OCI-LY3 (cell line): ENCODE measurements around the gene IDH1.

Source experiments
- H2AFZ ChIP-seq: fragments of 200-600, 300-600 bp; shearing (Covaris generic); 2 replicates; pipeline ENCODE4 v1.6.0; 2014; ENCODE audit warnings: antibody characterized with exemption, low read depth, low read length
- H3K27ac ChIP-seq: fragments of 200-600, 300-600 bp; sonication (generic); 2 replicates; pipeline ENCODE4 v1.5.1; 2014; ENCODE audit warnings: mild to moderate bottlenecking, low read length, moderate library complexity, mixed read lengths
- H3K27me3 ChIP-seq: fragments of 200-600, 300-600 bp; sonication (generic); 2 replicates; pipeline ENCODE4 v1.6.1; 2014; ENCODE audit warnings: low read depth, low read length, mixed read lengths
- H3K36me3 ChIP-seq: fragments of 200-600, 300-600 bp; sonication (generic); replicated peaks from 2 replicates; pipeline ENCODE3; 2014; ENCODE audit warnings: low read depth, low read length, mixed read lengths
- H3K4me1 ChIP-seq: fragments of 300-600, 200-600 bp; sonication (generic); 2 replicates; pipeline ENCODE4 v1.6.1; 2014; ENCODE audit warnings: low read length, mixed read lengths
- H3K4me2 ChIP-seq: fragments of 200-600, 300-600 bp; sonication (generic); 2 replicates; pipeline ENCODE4 v1.6.1; 2014; ENCODE audit warnings: low read length, mixed read lengths
- H3K4me3 ChIP-seq: fragments of 300-600, 200-600 bp; sonication (generic); 2 replicates; pipeline ENCODE4 v1.5.1; 2014; ENCODE audit warnings: antibody characterized with exemption, mild to moderate bottlenecking, low read length, moderate library complexity
- H3K79me2 ChIP-seq: fragments of 300-600, 200-600 bp; shearing (Covaris generic); 2 replicates; pipeline ENCODE4 v1.6.1; 2014; ENCODE audit warnings: mild to moderate bottlenecking, low read length, mixed read lengths
- H3K9ac ChIP-seq: fragments of 300-600, 200-600 bp; shearing (Covaris generic); 2 replicates; pipeline ENCODE4 v1.6.0; 2014; ENCODE audit warnings: mild to moderate bottlenecking, low read length, moderate library complexity
- H3K9me3 ChIP-seq: fragments of 200-600, 300-600 bp; shearing (Covaris generic); 2 replicates; pipeline ENCODE4 v1.6.1; 2014; ENCODE audit warnings: low read length, mixed read lengths; ENCODE audit not compliant: insufficient read depth
- H4K20me1 ChIP-seq: fragments of 200-600, 300-600 bp; sonication (generic); 2 replicates; pipeline ENCODE4 v1.6.1; 2016; ENCODE audit warnings: low read length, mixed read lengths; ENCODE audit not compliant: insufficient read depth
- CTCF ChIP-seq: fragments of 200-600, 300-600 bp; sonication (generic); IDR thresholded peaks from 2 replicates; pipeline ENCODE4 v1.5.1; 2014; ENCODE audit warnings: antibody characterized with exemption, low read length, low read depth
- EZH2phosphoT487 ChIP-seq: fragments of 200-600 bp; shearing (Covaris generic); IDR thresholded peaks from 2 replicates; pipeline ENCODE4 v1.6.1; 2018; ENCODE audit warnings: antibody characterized with exemption, mixed run types, low read depth

Gene IDH1

GRCh38 chr2:208195531-208195930 is 59.3 kb downstream of the IDH1 start:
- no peaks in the 10 kb centered on the region for H3K9me3 ChIP-seq
- H3K27ac ChIP-seq = no peak overlapping the region
- no peak overlapping the region for H3K9ac ChIP-seq
- no peak overlapping the region for H3K4me3 ChIP-seq
- H3K4me2 ChIP-seq = no peak overlapping the region
- no peaks in the 10 kb centered on the region for H3K27me3 ChIP-seq
- TF ChIP-seq CTCF (no peak), EZH2phosphoT487 (no peak)
- H3K4me1 ChIP-seq = no peaks in the 10 kb centered on the region
- no peaks in the 10 kb centered on the region for H4K20me1 ChIP-seq
- no peaks in the 10 kb centered on the region for H3K36me3 ChIP-seq
- no peaks in the 10 kb centered on the region for H3K79me2 ChIP-seq
- no peak overlapping the region for H2AFZ ChIP-seq

GRCh38 chr2:208192611-208193236 is 62.1 kb downstream of the IDH1 start:
- TF ChIP-seq EZH2phosphoT487 = no peak
- no peak for TF ChIP-seq CTCF
- no peak overlapping the region for H3K27ac ChIP-seq
- no peaks in the 10 kb centered on the region for H3K79me2 ChIP-seq
- H3K9ac ChIP-seq = no peak overlapping the region
- no peak overlapping the region for H3K4me3 ChIP-seq
- no peaks in the 10 kb centered on the region for H4K20me1 ChIP-seq
- no peak overlapping the region for H2AFZ ChIP-seq
- no peaks in the 10 kb centered on the region for H3K36me3 ChIP-seq
- no peaks in the 10 kb centered on the region for H3K27me3 ChIP-seq
- H3K9me3 ChIP-seq = no peaks in the 10 kb centered on the region
- no peaks in the 10 kb centered on the region for H3K4me1 ChIP-seq
- H3K4me2 ChIP-seq = no peak overlapping the region

- H3K9me3 ChIP-seq = no peaks in the 10 kb centered on the region
- H4K20me1 ChIP-seq = no peaks in the 10 kb centered on the region
- peaks cover 6% of the 10 kb centered on the region; the same call in 1 of the 2 replicates for H3K27me3 ChIP-seq
- no peaks in the 10 kb centered on the region for H3K79me2 ChIP-seq
- H3K4me1 ChIP-seq = no peaks in the 10 kb centered on the region
- H3K4me2 ChIP-seq = no peak within 1 kb of the TSS
- no peak within 1 kb of the TSS for H3K27ac ChIP-seq
- TF ChIP-seq CTCF (no peak), EZH2phosphoT487 (no peak)
- no peaks in the 10 kb centered on the region for H3K36me3 ChIP-seq
- H3K9ac ChIP-seq = no peak within 1 kb of the TSS
- H2AFZ ChIP-seq = no peak within 1 kb of the TSS
- H3K4me3 ChIP-seq = no peak within 1 kb of the TSS
Observed at GRCh38 chr2:208189810-208190503, 64.9 kb downstream of the IDH1 start, which contains the start of gene C2orf80. C2orf80 (minus strand) TSS chr2:208190030; CDS start chr2:208186986, 3,044 bp downstream.

- no peak overlapping the region for H3K9ac ChIP-seq
- no peak overlapping the region for H3K27ac ChIP-seq
- H3K27me3 ChIP-seq = peaks cover 10% of the 10 kb centered on the region; the same call in 1 of the 2 replicates
- no peaks in the 10 kb centered on the region for H3K9me3 ChIP-seq
- H3K79me2 ChIP-seq = no peaks in the 10 kb centered on the region
- no peaks in the 10 kb centered on the region for H3K36me3 ChIP-seq
- H3K4me1 ChIP-seq = peaks cover 6% of the 10 kb centered on the region
- H2AFZ ChIP-seq = no peak overlapping the region
- no peak overlapping the region for H3K4me3 ChIP-seq
- TF ChIP-seq EZH2phosphoT487 (no peak), CTCF (no peak)
- no peak overlapping the region for H3K4me2 ChIP-seq
- no peaks in the 10 kb centered on the region for H4K20me1 ChIP-seq
Observed at GRCh38 chr2:208189069-208189809, 65.6 kb downstream of the IDH1 start.
